HG03442 (cell line): ENCODE measurements around the gene EXOC3.
"Not testable (repeated sequence)": the region's sequence is repeated elsewhere in the genome, so short reads cannot be mapped to it uniquely, and the experiment has no call there.

Experiments used
- ATAC-seq: cut with Tn5 transposase; IDR thresholded peaks from one replicate; pipeline ENCODE4 v1.9.1; 2021; ENCODE audit warnings: mild to moderate bottlenecking, moderate library complexity; ENCODE audit not compliant: unreplicated experiment

The EXOC3 gene

GRCh38 chr5:499233-500209 is 56.5 kb downstream of the EXOC3 start:
- no peak for ATAC-seq

GRCh38 chr5:500491-500890 is 57.5 kb downstream of the EXOC3 start:
- ATAC-seq = no peak

- no peak for ATAC-seq
Observed at GRCh38 chr5:501105-501830, 58.3 kb downstream of the EXOC3 start.

GRCh38 chr5:501831-502184 is 58.8 kb downstream of the EXOC3 start:
- no peak for ATAC-seq

GRCh38 chr5:502325-503079 is 59.5 kb downstream of the EXOC3 start:
- ATAC-seq = no peak

- ATAC-seq = no peak
Observed at GRCh38 chr5:504326-505154, 61.6 kb downstream of the EXOC3 start.

GRCh38 chr5:505951-506525 is 63.1 kb downstream of the EXOC3 start:
- ATAC-seq = no peak

- ATAC-seq = not testable (repeated sequence)
Observed at GRCh38 chr5:507986-508575, 65.1 kb downstream of the EXOC3 start.

- no peak for ATAC-seq
Observed at GRCh38 chr5:509611-510185, 66.7 kb downstream of the EXOC3 start.

GRCh38 chr5:510521-510920 is 67.5 kb downstream of the EXOC3 start:
- no peak for ATAC-seq

- no peak for ATAC-seq
Observed at GRCh38 chr5:511476-511875, 68.5 kb downstream of the EXOC3 start.

GRCh38 chr5:513216-514100 is 70.5 kb downstream of the EXOC3 start:
- ATAC-seq = no peak

- no peak for ATAC-seq
Observed at GRCh38 chr5:514101-514485, 71.1 kb downstream of the EXOC3 start.

GRCh38 chr5:514673-515072 is 71.7 kb downstream of the EXOC3 start:
- no peak for ATAC-seq

GRCh38 chr5:515273-515836 is 72.4 kb downstream of the EXOC3 start:
- no peak for ATAC-seq

GRCh38 chr5:516338-516925 is 73.5 kb downstream of the EXOC3 start:
- ATAC-seq = no peak
